DND-41 (cell line): ENCODE results near the gene ARL2.

ENCODE experiments used
- CTCF ChIP-seq: IDR thresholded peaks from 2 replicates; pipeline ENCODE4 v1.5.1; 2012; ENCODE audit warnings: borderline replicate concordance, low read length, moderate library complexity, mild to moderate bottlenecking; ENCODE audit not compliant: poor library complexity, severe bottlenecking; ENCODE audit errors: extremely low read depth
- EZH2 ChIP-seq: IDR thresholded peaks from 3 replicates; pipeline ENCODE4 v1.6.1; 2012; ENCODE audit warnings: borderline replicate concordance, low read depth, mild to moderate bottlenecking, moderate library complexity, low read length, inconsistent platforms; ENCODE audit not compliant: severe bottlenecking

DNA sequence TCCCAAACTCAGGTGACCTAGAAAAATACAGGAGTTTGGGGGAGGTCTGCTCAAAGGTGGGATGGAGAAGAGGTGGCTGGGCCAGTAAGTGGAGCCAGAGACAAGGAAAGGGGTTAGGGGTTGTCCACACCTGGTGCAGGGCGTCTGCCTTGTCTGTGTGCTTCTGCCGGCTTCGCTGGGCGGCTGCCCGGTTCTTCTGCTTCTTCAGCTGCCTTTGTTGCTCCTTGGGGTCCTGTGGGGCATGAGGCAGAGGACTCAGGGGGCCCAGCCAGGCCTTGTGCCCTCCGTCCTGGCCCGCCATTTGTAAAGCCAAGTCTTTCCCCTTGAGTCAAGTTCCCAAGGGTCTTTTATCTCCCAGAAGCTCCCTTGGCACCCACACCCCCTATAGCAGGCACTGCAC, 19.6 kb upstream of the ARL2 start:
- no peak for TF ChIP-seq CTCF
- no peak for TF ChIP-seq EZH2
